ENCODE measurements around the gene LIM2. TPM values are rescaled to one million over a fixed set of nuclear protein-coding genes. Genes with fewer than 3 reads are reported as not detected.

LIM2 gene
- not detected in 2 replicates for total RNA-seq

GRCh38 chr19:51387924-51388389, at the start of gene LIM2:
Gene LIM2 (minus strand): TSS chr19:51387974. CDS start chr19:51387443, 531 bp downstream.

GRCh38 chr19:51417107-51417809, 29.5 kb upstream of the LIM2 start, which contains the start of gene SIGLEC10:
Gene SIGLEC10 (minus strand): TSS chr19:51417642. CDS start chr19:51417581, 61 bp downstream.

GRCh38 chr19:51372649-51373504, 14.9 kb downstream of the LIM2 start, which contains the start of gene NKG7:
Gene NKG7 (minus strand): TSS chr19:51372654. CDS start chr19:51372535, 119 bp downstream.

GRCh38 chr19:51368366-51369282, 19.1 kb downstream of the LIM2 start, which contains the start of gene CLDND2:
Gene CLDND2 (minus strand): TSS chr19:51369003. CDS start chr19:51368577, 426 bp downstream.

GRCh38 chr19:51365965-51366388, 21.8 kb downstream of the LIM2 start, which contains the start of gene ETFB:
Gene ETFB (minus strand): TSS chr19:51366388. CDS start chr19:51366326, 62 bp downstream.

GRCh38 chr19:51341976-51342580, 45.7 kb downstream of the LIM2 start, which contains the start of gene VSIG10L:
Gene VSIG10L (minus strand): TSS chr19:51342139. CDS start chr19:51342124, 15 bp downstream.

Other genes with a start within 250 kb of the LIM2 start
- not detected in 2 replicates for gene SIGLEC7, start 245.7 kb downstream of the LIM2 start, total RNA-seq
- gene CD33, start 162.9 kb downstream of the LIM2 start, total RNA-seq: not detected in 2 replicates
- not detected in 2 replicates for gene SIGLECL1, start 136.9 kb downstream of the LIM2 start, total RNA-seq
- gene IGLON5, start 76.3 kb downstream of the LIM2 start, total RNA-seq: not detected in 2 replicates
- 0.68 and 1.6 TPM in 2 replicates for gene VSIG10L, start 45.8 kb downstream of the LIM2 start, total RNA-seq
- gene ETFB, start 21.6 kb downstream of the LIM2 start, total RNA-seq: 26.7 and 59.9 TPM in 2 replicates
- gene CLDND2, start 19.0 kb downstream of the LIM2 start, total RNA-seq: not detected in 2 replicates
- not detected in 2 replicates for gene NKG7, start 15.3 kb downstream of the LIM2 start, total RNA-seq
- gene C19orf84, start 2.6 kb upstream of the LIM2 start, total RNA-seq: not detected in 2 replicates
- not detected in 2 replicates for gene SIGLEC10, start 29.7 kb upstream of the LIM2 start, total RNA-seq
- not detected in 2 replicates for gene SIGLEC8, start 70.5 kb upstream of the LIM2 start, total RNA-seq
- gene CEACAM18, start 90.6 kb upstream of the LIM2 start, total RNA-seq: not detected in 2 replicates
- not detected in 2 replicates for gene SIGLEC12, start 113.8 kb upstream of the LIM2 start, total RNA-seq
- gene SIGLEC6, start 143.7 kb upstream of the LIM2 start, total RNA-seq: not detected in 2 replicates
- 1.4 and 3.2 TPM in 2 replicates for gene ZNF175, start 183.3 kb upstream of the LIM2 start, total RNA-seq
- gene SIGLEC5, start 242.4 kb upstream of the LIM2 start, total RNA-seq: not detected in 2 replicates